Bronchial epithelial cell (primary cell): Measurements from ENCODE around the gene CLEC19A. TPM values are rescaled to one million over a fixed set of nuclear protein-coding genes. Genes with fewer than 3 reads are reported as not detected.

Source experiments
- DNase-seq: peaks from one replicate; pipeline ENCODE4 v3.0.0-alpha.2; 2010; ENCODE audit warnings: low read depth
- FAIRE-seq: peaks from 2 replicates; lab custom pipeline; 2011; peaks lifted over from hg19 to GRCh38; lab: Jason Lieb, UNC
- H3K27me3 ChIP-seq: 2 replicates; pipeline ENCODE4 v1.5.1; 2011; ENCODE audit warnings: low read length; ENCODE audit not compliant: control insufficient read depth, insufficient read depth
- H3K36me3 ChIP-seq: 2 replicates; pipeline ENCODE4 v1.5.1; 2011; ENCODE audit warnings: low read length; ENCODE audit not compliant: control insufficient read depth, insufficient read depth
- H3K4me3 ChIP-seq: 2 replicates; pipeline ENCODE4 v1.5.1; 2011; ENCODE audit warnings: mild to moderate bottlenecking, low read depth, low read length, control low read depth
- CTCF ChIP-seq: IDR thresholded peaks from 2 replicates; pipeline ENCODE4 v1.5.1; 2011; ENCODE audit warnings: mild to moderate bottlenecking, moderate library complexity, low read length, control low read depth, inconsistent platforms; ENCODE audit not compliant: insufficient read depth, severe bottlenecking
- total RNA-seq: library from RNA; depleted of rRNA; stranded (reverse); fragments of >200 nt; gene quantifications from 2 replicates; pipeline ENCODE4 v1.2.1, GENCODE V29; 2014

Gene CLEC19A
- total RNA-seq, 1 donor from 2014 or later = not detected

GRCh38 chr16:19346335-19346922 lies 60.9 kb downstream of the CLEC19A start:
- FAIRE-seq (no peak), DNase-seq (no peak)
- Histone ChIP-seq H3K36me3 (no peaks in the 10 kb centered on the region), H3K27me3 (peaks cover 2% of the 10 kb centered on the region), H3K4me3 (no peak overlapping the region)
- TF ChIP-seq CTCF = no peak

GRCh38 chr16:19348125-19348524 lies 62.6 kb downstream of the CLEC19A start:
- H3K4me3 ChIP-seq = no peak overlapping the region
- FAIRE-seq (no peak), DNase-seq (no peak)
- no peak for TF ChIP-seq CTCF
- no peaks in the 10 kb centered on the region for H3K36me3 ChIP-seq
- peaks cover 2% of the 10 kb centered on the region for H3K27me3 ChIP-seq

- no peak for TF ChIP-seq CTCF
- no peaks in the 10 kb centered on the region for H3K36me3 ChIP-seq
- FAIRE-seq (no peak), DNase-seq (no peak)
- H3K4me3 ChIP-seq = no peak overlapping the region
- H3K27me3 ChIP-seq = peaks cover 2% of the 10 kb centered on the region
Observed at GRCh38 chr16:19348578-19349315, 63.2 kb downstream of the CLEC19A start.

GRCh38 chr16:19354371-19354770 lies 68.8 kb downstream of the CLEC19A start:
- TF ChIP-seq CTCF = no peak
- DNase-seq (no peak), FAIRE-seq (no peak)
- no peaks in the 10 kb centered on the region for H3K27me3 ChIP-seq
- no peaks in the 10 kb centered on the region for H3K36me3 ChIP-seq
- no peak overlapping the region for H3K4me3 ChIP-seq

- DNase-seq (no peak), FAIRE-seq (no peak)
- H3K4me3 ChIP-seq = no peak overlapping the region
- H3K36me3 ChIP-seq = no peaks in the 10 kb centered on the region
- no peaks in the 10 kb centered on the region for H3K27me3 ChIP-seq
- TF ChIP-seq CTCF = no peak
Observed at GRCh38 chr16:19356024-19356952, 70.8 kb downstream of the CLEC19A start.
